Right hindlimb (tissue), 1 donor: ENCODE results near the gene PROSER2.
"Not testable (repeated sequence)": the region's sequence is repeated elsewhere in the genome, so short reads cannot be mapped to it uniquely, and the experiment has no call there.

Experiments
- DNase-seq: peaks from one replicate; pipeline ENCODE4 v3.0.0-alpha.2; 2018

The PROSER2 gene

GRCh38 chr10:11837372-11838161, 14.4 kb downstream of the PROSER2 start:
- no peak for DNase-seq

GRCh38 chr10:11838298-11838852, 15.2 kb downstream of the PROSER2 start:
- DNase-seq: no peak

GRCh38 chr10:11841375-11841774, 18.2 kb downstream of the PROSER2 start:
- no peak for DNase-seq

- DNase-seq: no peak
These were observed 19.3 kb downstream of the PROSER2 start for GRCh38 chr10:11842411-11842810.

DNA sequence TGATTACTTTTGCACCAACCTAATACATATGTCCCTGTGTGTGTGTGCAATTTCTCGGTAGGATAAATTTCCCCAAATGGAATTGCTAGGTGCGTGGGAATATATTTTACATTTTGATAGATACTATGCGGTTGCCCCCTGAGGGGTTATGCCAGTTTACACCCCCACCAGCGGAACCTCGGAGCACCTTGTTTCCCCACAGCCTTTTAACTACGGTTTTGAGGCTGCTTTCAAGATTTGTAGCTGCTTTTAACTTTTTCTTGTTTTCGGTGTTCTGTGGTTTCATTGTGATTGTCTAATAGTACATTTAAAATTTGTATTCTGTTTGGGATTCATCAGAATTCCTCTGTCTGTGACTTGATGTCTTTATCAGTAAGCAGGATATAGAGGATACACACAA, 22.0 kb downstream of the PROSER2 start:
- DNase-seq: no peak

- DNase-seq: no peak
These were observed 23.4 kb downstream of the PROSER2 start for GRCh38 chr10:11846542-11846941.

DNA sequence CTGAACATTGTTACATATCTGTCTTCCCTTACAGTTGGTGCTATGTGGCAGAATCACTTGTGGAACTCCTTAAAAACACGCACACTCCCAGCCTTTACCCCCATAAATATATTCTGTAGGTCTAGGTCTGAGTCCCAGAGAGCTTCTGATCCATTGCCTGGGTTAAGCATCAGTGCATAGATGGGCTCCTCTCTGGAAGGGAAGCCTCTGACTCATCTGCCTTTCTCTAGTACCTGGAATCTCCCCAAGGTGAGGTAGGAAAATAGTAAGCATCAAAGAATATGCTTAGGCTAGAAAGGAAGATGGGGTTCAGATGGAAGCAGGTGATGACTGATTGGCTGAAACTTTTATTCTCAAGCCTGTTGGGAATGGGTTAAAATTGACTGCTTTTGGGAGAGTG, 26.1 kb downstream of the PROSER2 start:
- DNase-seq: no peak

- no peak for DNase-seq
These were observed 26.8 kb downstream of the PROSER2 start for GRCh38 chr10:11849911-11850310.

- DNase-seq: no peak
These were observed 28.8 kb downstream of the PROSER2 start for GRCh38 chr10:11851910-11852309.

DNA sequence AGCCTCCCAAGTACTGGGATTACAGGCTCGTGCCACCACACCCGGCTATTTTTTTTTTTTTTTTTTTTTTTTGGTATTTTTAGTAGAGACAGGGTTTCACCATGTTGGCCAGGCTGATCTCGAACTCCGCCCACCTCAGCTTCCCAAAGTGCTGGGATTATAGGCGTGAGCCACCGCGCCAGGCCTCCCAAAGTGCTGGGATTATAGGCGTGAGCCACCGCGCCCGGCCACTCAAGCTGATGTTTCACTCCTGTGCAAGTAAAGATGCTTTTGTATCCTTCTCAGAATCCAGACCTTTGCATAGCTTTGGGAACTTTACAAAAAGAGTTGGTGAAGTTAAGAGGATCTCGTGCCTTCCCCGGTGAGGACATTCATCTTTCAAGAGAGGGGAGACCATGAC, 29.5 kb downstream of the PROSER2 start:
- not testable (repeated sequence) for DNase-seq

DNA sequence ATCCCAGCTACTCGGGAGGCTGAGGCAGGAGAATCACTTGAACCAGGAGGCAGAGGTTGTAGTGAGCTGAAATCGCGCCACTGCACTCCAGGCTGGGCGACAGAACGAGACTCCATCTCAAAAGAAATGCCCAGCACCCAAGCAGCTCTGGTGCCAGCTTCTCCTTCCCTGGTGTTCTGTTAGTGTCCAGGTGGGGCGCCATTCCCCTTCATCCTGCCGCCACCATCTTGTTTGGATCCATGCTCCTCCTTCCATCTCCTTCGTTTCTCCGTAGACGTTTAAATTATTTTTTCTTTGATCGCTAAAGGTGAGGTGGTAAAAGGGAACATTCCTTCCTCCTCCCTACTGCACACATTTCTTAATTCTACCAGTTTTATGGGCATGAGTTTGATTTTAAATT, 30.3 kb downstream of the PROSER2 start:
- no peak for DNase-seq

- DNase-seq: no peak
These were observed 31.1 kb downstream of the PROSER2 start for GRCh38 chr10:11854301-11854700.

DNA sequence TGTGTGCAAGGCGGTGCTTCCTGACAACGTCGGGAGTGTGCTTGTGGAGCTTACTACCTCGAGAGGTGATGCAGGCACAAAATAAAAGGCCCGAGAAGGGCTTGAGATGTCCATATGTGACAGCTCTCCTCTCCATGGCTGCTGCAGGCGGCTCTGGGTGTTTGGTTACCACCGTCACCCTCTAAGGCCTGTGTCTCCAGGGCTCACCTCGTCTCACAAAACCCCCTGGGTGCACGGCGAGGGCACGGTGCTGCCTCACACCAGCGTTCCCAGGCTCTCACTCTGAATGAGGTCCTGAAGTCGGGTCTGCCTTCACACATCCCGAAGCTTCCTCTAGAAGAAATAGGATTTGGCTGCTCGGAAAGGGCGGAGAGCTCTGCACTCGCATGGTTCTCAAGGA, 32.9 kb downstream of the PROSER2 start:
- DNase-seq: no peak

DNA sequence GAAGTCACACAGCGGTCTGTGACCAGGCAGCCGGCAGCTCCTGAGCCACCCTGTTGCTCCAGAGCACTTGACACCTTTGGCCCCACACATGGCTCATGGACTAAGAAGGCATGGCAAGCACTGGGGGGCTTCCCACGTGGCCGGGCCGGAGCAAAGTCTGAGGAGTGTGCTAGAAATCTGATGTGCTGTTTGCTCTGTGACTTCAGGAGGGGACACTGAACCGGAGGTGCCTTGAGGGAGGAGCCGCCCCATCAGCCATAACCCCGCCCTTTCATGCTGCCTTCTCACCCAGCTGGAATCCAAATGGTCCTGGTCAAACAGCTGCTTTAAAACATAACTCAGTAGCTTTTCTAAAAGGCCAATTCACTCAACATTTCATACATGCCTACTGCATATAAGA, 33.5 kb downstream of the PROSER2 start:
- no peak for DNase-seq

GRCh38 chr10:11858093-11858492, 34.9 kb downstream of the PROSER2 start:
- no peak for DNase-seq

DNA sequence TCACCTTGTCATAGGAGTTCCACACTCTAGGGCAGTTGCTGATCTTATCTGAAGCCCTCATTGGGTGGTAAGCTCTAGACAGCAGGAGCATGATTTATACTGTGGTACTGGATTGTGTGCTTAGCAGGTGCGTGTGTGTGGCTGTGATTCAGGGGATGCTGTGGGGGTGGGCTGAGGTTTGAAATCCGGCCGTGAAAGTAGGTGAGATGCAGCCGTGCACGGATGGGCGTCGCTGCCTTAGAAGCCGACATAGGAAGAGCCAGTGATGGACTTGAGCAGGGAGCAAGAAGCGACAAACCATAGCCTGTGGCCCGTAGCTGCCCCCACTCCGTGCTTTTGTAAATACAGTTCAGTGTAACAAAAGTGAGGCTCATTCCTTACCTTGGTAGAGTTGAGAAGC, 38.2 kb downstream of the PROSER2 start:
- DNase-seq: no peak

- DNase-seq: no peak
These were observed 38.8 kb downstream of the PROSER2 start for GRCh38 chr10:11861811-11862428.

- DNase-seq: no peak
These were observed 40.4 kb downstream of the PROSER2 start for GRCh38 chr10:11863353-11864109.

- DNase-seq: no peak
These were observed 41.6 kb downstream of the PROSER2 start for GRCh38 chr10:11864727-11865126.

GRCh38 chr10:11865561-11865960, 42.4 kb downstream of the PROSER2 start:
- no peak for DNase-seq

DNA sequence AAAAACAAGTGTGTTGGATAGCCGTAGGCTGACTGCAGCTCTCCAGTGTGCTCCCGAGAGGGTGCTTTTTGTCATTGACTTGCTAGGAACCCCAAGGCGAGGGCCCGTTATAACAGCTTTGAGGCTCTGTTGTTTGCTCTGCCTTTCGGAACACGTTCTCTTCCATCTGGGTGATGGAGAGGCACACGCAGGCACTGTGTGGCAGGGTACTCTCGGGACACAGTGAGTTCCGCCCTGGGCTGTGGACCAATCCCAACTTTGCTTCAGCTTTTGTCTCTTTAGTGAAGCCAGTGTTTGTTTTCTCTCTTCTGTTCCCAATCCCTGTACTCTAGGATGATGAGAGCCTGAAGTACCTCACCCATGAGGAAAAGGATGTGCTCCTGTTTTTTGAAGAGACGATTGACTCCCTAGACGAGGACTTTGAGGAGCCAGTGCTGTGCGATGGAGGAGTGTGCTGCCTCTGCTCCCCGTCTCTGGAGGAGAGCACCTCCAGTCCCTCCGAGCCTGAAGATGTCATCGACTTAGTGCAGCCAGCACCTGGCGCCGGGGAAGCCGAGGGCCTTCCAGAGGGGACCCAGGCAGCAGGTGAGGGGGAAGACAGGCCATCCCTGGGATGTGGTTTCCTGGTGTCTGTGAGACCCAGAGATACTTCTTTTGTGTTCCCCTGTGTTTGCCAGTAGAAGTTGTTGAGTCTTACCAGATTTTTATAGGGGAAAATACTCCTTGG, 43.2 kb downstream of the PROSER2 start:
- no peak for DNase-seq

DNA sequence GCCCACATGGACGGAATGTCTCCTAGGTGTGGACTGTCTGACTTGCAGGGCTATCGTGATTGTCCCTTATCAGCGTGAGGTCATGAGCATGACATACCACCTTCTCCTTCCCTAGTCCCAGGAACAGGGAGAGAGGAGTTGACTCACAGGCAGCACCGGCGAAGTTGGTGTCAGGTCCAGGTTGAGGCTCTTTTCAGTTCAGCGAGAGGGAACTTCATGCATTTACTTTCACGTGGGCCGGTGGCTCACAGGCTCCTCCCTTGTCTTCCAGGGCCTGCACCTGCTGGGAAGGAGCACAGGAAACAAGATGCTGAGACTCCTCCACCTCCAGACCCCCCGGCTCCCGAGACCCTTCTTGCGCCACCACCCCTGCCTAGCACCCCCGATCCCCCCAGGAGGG, 46.1 kb downstream of the PROSER2 start:
- DNase-seq: no peak
